Liver (tissue), 3 donors: ENCODE results near the gene MKNK2.

ENCODE experiments used
- CTCF ChIP-seq: fragments of 150-350 bp; IDR thresholded peaks from 2 replicates; pipeline ENCODE4 v1.5.1; 2017; ENCODE audit warnings: improper control_type of control experiment, low read depth, low read length; ENCODE audit not compliant: missing input control
- FOXA1 ChIP-seq: IDR thresholded peaks from 2 replicates; pipeline ENCODE4 v1.6.1; 2016; ENCODE audit warnings: antibody characterized with exemption
- GABPA ChIP-seq, 2 donors: IDR thresholded peaks in 1 of 2; conservative IDR thresholded peaks in 1 of 2; 2 replicates each; pipeline ENCODE4 v1.6.1; 2016; ENCODE audit warnings: antibody characterized with exemption in 2 of 2, mild to moderate bottlenecking in 1 of 2, moderate library complexity in 1 of 2
- HNF4A ChIP-seq, 2 donors: conservative IDR thresholded peaks; 2 replicates each; pipeline ENCODE4 v1.6.1; 2016; ENCODE audit warnings: antibody characterized with exemption in 2 of 2, mild to moderate bottlenecking in 2 of 2
- JUND ChIP-seq, 2 donors: IDR thresholded peaks; 2 replicates each; pipeline ENCODE4 v1.6.1; 2016; ENCODE audit warnings: antibody characterized with exemption in 2 of 2
- MAX ChIP-seq: IDR thresholded peaks from 2 replicates; pipeline ENCODE4 v1.6.1; 2016; ENCODE audit warnings: antibody characterized with exemption
- RAD21 ChIP-seq, 2 donors: IDR thresholded peaks; 2 replicates each; pipeline ENCODE4 v1.6.1; 2016; ENCODE audit warnings: antibody characterized with exemption in 2 of 2, mild to moderate bottlenecking in 2 of 2
- REST ChIP-seq: IDR thresholded peaks from 2 replicates; pipeline ENCODE4 v1.6.1; 2016; ENCODE audit warnings: antibody characterized with exemption, mild to moderate bottlenecking
- RXRA ChIP-seq, 2 donors: IDR thresholded peaks; 2 replicates each; pipeline ENCODE4 v1.6.1; 2017 to 2018; ENCODE audit warnings: antibody characterized with exemption in 2 of 2, mild to moderate bottlenecking in 1 of 2
- SP1 ChIP-seq: IDR thresholded peaks from 2 replicates; pipeline ENCODE4 v1.6.1; 2018; ENCODE audit warnings: antibody characterized with exemption, mild to moderate bottlenecking
- TAF1 ChIP-seq: conservative IDR thresholded peaks from 2 replicates; pipeline ENCODE4 v1.6.1; 2016; ENCODE audit warnings: antibody characterized with exemption, mild to moderate bottlenecking
- YY1 ChIP-seq: IDR thresholded peaks from 2 replicates; pipeline ENCODE4 v1.6.1; 2016; ENCODE audit warnings: antibody characterized with exemption, mild to moderate bottlenecking
- ZBTB33 ChIP-seq: IDR thresholded peaks from 2 replicates; pipeline ENCODE4 v1.6.1; 2016; ENCODE audit warnings: antibody characterized with exemption
- donor health status: healthy.
- donor health status: healthy.

- no peak for TF ChIP-seq CTCF
- no peak for TF ChIP-seq SP1
- no peak for TF ChIP-seq JUND (IDR thresholded peaks at IDR 0.05)
- TF ChIP-seq HNF4A (conservative IDR thresholded peaks at IDR 0.05), result no peak
- no peak for TF ChIP-seq TAF1
- TF ChIP-seq YY1, result no peak
- no peak for TF ChIP-seq GABPA (IDR thresholded peaks at IDR 0.05 in 1 of 2, conservative IDR thresholded peaks at IDR 0.05 in 1 of 2)
- no peak for TF ChIP-seq ZBTB33
- no peak for TF ChIP-seq REST
- TF ChIP-seq RXRA (IDR thresholded peaks at IDR 0.05), result no peak
- TF ChIP-seq FOXA1, result no peak
- TF ChIP-seq MAX, result no peak
- TF ChIP-seq RAD21 (IDR thresholded peaks at IDR 0.05), result no peak
These were observed 38.6 kb upstream of the MKNK2 start for GRCh38 chr19:2089727-2090053.
